Thyroid gland (tissue), 4 donors: Measurements from ENCODE around the gene ARID3A.

Experiments used
- POLR2A ChIP-seq, 2 donors: fragments of 450-650 bp; IDR thresholded peaks; one replicate each; pipeline ENCODE4 v1.6.1; 2017; ENCODE audit warnings: antibody characterized with exemption in 2 of 2, mild to moderate bottlenecking in 2 of 2, moderate library complexity in 1 of 2
- TF ChIP-seq, protein P1 (sequence below), 6 experiments: fragments of 200-600 bp in 3 of 6; fragments of 450-650 bp in 3 of 6; sonication (generic) in 3 of 6; IDR thresholded peaks; one replicate each; pipeline ENCODE4 v1.5.1; 2016 to 2019; ENCODE audit warnings: antibody characterized with exemption in 6 of 6, mild to moderate bottlenecking in 2 of 6, inconsistent platforms in 1 of 6, moderate library complexity in 1 of 6

DNA sequence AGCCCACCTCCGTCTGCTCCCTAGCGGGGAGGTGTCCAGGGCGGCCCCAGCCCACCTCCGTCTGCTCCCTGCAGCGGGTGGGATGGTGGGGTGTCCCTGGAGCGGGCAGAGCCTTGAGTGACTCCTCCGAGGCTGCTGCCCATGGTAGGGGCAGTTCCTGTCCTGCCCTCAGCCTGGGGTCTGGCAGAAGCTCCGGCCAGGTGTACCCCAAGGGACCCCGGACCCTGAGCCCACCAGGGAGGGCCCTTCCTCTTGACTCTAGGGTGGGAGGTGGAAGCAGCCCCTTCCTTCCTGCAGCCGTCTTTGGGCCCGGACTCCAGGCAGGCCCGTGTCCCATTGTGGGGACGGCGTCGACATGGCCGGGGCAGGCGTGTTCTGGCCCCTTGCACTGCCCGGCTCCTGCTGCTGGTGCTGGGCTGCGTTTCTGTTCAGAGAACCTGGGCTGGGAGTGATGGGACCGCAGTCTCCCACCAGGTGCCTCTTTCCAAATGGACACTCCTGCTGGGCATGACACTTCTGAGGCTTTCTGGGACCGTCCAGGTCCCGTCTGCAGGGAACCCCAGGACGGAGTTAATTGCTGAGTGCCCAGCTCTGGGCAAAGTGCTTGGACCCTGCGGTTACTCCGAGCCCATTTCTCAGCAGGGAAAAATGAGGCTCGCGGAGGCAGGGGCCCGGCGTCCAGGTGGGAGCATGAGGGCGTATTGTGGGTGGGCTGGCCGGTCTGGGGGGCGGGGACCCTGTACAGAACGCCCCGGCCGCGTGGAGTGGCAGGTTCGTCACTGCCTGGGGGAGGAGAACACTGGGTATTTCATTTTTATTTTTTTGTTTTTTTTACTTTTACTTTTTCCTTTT, 19.8 kb downstream of the ARID3A start:
- TF ChIP-seq, protein P1, sequence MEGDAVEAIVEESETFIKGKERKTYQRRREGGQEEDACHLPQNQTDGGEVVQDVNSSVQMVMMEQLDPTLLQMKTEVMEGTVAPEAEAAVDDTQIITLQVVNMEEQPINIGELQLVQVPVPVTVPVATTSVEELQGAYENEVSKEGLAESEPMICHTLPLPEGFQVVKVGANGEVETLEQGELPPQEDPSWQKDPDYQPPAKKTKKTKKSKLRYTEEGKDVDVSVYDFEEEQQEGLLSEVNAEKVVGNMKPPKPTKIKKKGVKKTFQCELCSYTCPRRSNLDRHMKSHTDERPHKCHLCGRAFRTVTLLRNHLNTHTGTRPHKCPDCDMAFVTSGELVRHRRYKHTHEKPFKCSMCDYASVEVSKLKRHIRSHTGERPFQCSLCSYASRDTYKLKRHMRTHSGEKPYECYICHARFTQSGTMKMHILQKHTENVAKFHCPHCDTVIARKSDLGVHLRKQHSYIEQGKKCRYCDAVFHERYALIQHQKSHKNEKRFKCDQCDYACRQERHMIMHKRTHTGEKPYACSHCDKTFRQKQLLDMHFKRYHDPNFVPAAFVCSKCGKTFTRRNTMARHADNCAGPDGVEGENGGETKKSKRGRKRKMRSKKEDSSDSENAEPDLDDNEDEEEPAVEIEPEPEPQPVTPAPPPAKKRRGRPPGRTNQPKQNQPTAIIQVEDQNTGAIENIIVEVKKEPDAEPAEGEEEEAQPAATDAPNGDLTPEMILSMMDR (IDR thresholded peaks at IDR 0.05) = no peak
- TF ChIP-seq POLR2A (IDR thresholded peaks at IDR 0.05) = no peak
